Measurements from ENCODE around the gene AK5. TPM values are rescaled to one million over a fixed set of nuclear protein-coding genes. Genes with fewer than 3 reads are reported as not detected.
A peak's percentile ranks its signal among the peaks of the same experiment; 100 is the strongest.

Gene AK5, protein sequence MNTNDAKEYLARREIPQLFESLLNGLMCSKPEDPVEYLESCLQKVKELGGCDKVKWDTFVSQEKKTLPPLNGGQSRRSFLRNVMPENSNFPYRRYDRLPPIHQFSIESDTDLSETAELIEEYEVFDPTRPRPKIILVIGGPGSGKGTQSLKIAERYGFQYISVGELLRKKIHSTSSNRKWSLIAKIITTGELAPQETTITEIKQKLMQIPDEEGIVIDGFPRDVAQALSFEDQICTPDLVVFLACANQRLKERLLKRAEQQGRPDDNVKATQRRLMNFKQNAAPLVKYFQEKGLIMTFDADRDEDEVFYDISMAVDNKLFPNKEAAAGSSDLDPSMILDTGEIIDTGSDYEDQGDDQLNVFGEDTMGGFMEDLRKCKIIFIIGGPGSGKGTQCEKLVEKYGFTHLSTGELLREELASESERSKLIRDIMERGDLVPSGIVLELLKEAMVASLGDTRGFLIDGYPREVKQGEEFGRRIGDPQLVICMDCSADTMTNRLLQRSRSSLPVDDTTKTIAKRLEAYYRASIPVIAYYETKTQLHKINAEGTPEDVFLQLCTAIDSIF
- total RNA-seq (0.71 TPM), polyA plus RNA-seq (2.0 TPM)
- long read RNA-seq, donor 1 = 0 reads
- long read RNA-seq, donor 2 = 0 reads
- long read RNA-seq, donor 3 = 0 reads
- long read RNA-seq, donor 4 = 0 reads
- long read RNA-seq, donor 5, partial matches to known transcripts = 0 of 1 reads
- long read RNA-seq, donor 5, other reads (novel, unspliced or antisense) = 0 of 1 reads
- long read RNA-seq, donor 6 = 0 reads
- long read RNA-seq, donor 7, partial matches to known transcripts = 0 of 1 reads
- long read RNA-seq, donor 7, other reads (novel, unspliced or antisense) = 0 of 1 reads
- long read RNA-seq, donor 8, partial matches to known transcripts = 0 of 1 reads
- long read RNA-seq, donor 8, other reads (novel, unspliced or antisense) = 0 of 1 reads
- long read RNA-seq, donor 9 = 0 reads
- long read RNA-seq, donor 10 = 0 reads

GRCh38 chr1:77281491-77282186 lies at the start of gene AK5:
Gene AK5, plus strand, starts transcription at chr1:77282019. Its CDS starts 295 bp downstream, at chr1:77282314.
- Histone ChIP-seq H3K9me3 (ENCODE audit: control insufficient read depth in 2 of 2, insufficient read depth in 1 of 2, low read length in 1 of 2) (peaks cover 0 to 5% of the 10 kb centered on the region in 2 donors), H3K27ac (ENCODE audit: low read depth in 1 of 2, low read length in 1 of 2) (no peak within 1 kb of the TSS), H3K4me1 (ENCODE audit: control insufficient read depth in 2 of 2, insufficient read depth in 2 of 2, low read length in 2 of 2) (peaks cover 8 to 15% of the 10 kb centered on the region in 2 donors), H3K36me3 (ENCODE audit: control insufficient read depth in 2 of 2, insufficient read depth in 2 of 2, low read length in 1 of 2) (no peaks in the 10 kb centered on the region), H3K27me3 (ENCODE audit: control insufficient read depth in 2 of 2, insufficient read depth in 1 of 2, low read length in 1 of 2) (peaks cover 31 to 45% of the 10 kb centered on the region in 2 donors), H3K4me3 (ENCODE audit: low read length in 2 of 2) (peak within 1 kb of the TSS; percentile 11 to 49)
- DNase-seq (ENCODE audit: low read depth in 6 of 9, low spot score in 9 of 9) = peak in 2 of 9 donors; percentile 11 to 28
- WGBS = 5% methylated on average over 71 of the region's 71 CpGs

GRCh38 chr1:77232829-77233228 lies 49.0 kb upstream of the AK5 start:
- 98% methylated on average over 1 of the region's 1 CpG for WGBS
- DNase-seq (ENCODE audit: low read depth in 6 of 9, low spot score in 9 of 9) = no peak
- Histone ChIP-seq H3K27ac (ENCODE audit: low read depth in 1 of 2, low read length in 1 of 2) (no peak overlapping the region), H3K36me3 (ENCODE audit: control insufficient read depth in 2 of 2, insufficient read depth in 2 of 2, low read length in 1 of 2) (no peaks in the 10 kb centered on the region), H3K4me3 (ENCODE audit: low read length in 2 of 2) (no peak overlapping the region), H3K4me1 (ENCODE audit: control insufficient read depth in 2 of 2, insufficient read depth in 2 of 2, low read length in 2 of 2) (no peaks in the 10 kb centered on the region), H3K27me3 (ENCODE audit: control insufficient read depth in 2 of 2, insufficient read depth in 1 of 2, low read length in 1 of 2) (no peaks in the 10 kb centered on the region), H3K9me3 (ENCODE audit: control insufficient read depth in 2 of 2, insufficient read depth in 1 of 2, low read length in 1 of 2) (no peaks in the 10 kb centered on the region)

- H3K9me3 ChIP-seq (ENCODE audit: control insufficient read depth in 2 of 2, insufficient read depth in 1 of 2, low read length in 1 of 2) = no peaks in the 10 kb centered on the region
- H3K4me1 ChIP-seq (ENCODE audit: control insufficient read depth in 2 of 2, insufficient read depth in 2 of 2, low read length in 2 of 2) = no peaks in the 10 kb centered on the region
- H3K36me3 ChIP-seq (ENCODE audit: control insufficient read depth in 2 of 2, insufficient read depth in 2 of 2, low read length in 1 of 2) = no peaks in the 10 kb centered on the region
- H3K27ac ChIP-seq (ENCODE audit: low read depth in 1 of 2, low read length in 1 of 2) = no peak overlapping the region
- H3K4me3 ChIP-seq (ENCODE audit: low read length in 2 of 2) = no peak overlapping the region
- no peaks in the 10 kb centered on the region for H3K27me3 ChIP-seq (ENCODE audit: control insufficient read depth in 2 of 2, insufficient read depth in 1 of 2, low read length in 1 of 2)
- no peak for DNase-seq (ENCODE audit: low read depth in 6 of 9, low spot score in 9 of 9)
- 99% methylated on average over 1 of the region's 1 CpG for WGBS
Measured at GRCh38 chr1:77234096-77234495, 47.7 kb upstream of the AK5 start.

DNA sequence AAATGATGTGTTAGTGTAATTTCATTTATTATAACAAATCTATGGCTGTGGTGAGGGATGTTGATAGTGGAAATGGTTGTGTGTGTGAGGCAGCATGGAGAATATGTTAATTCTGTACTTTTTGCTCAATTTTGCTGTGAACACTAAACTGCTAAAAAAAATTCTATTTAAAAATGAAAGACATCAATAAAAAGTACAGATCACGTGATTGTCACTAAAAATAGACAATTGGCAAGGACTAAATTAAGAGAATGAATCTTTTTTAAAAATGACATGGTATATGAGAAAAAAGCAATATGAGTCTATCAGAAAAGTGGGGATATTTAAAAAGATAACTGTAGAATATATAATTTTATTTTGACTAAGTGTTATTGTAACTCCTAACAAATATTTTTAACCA lies 46.9 kb upstream of the AK5 start:
- Histone ChIP-seq H3K27ac (ENCODE audit: low read depth in 1 of 2, low read length in 1 of 2) (no peak overlapping the region), H3K9me3 (ENCODE audit: control insufficient read depth in 2 of 2, insufficient read depth in 1 of 2, low read length in 1 of 2) (no peaks in the 10 kb centered on the region), H3K4me3 (ENCODE audit: low read length in 2 of 2) (no peak overlapping the region), H3K36me3 (ENCODE audit: control insufficient read depth in 2 of 2, insufficient read depth in 2 of 2, low read length in 1 of 2) (no peaks in the 10 kb centered on the region), H3K4me1 (ENCODE audit: control insufficient read depth in 2 of 2, insufficient read depth in 2 of 2, low read length in 2 of 2) (no peaks in the 10 kb centered on the region), H3K27me3 (ENCODE audit: control insufficient read depth in 2 of 2, insufficient read depth in 1 of 2, low read length in 1 of 2) (no peaks in the 10 kb centered on the region)
- no peak for DNase-seq (ENCODE audit: low read depth in 6 of 9, low spot score in 9 of 9)
- WGBS = 90% methylated on average over 1 of the region's 1 CpG

GRCh38 chr1:77238462-77238861 lies 43.4 kb upstream of the AK5 start:
- Histone ChIP-seq H3K27ac (ENCODE audit: low read depth in 1 of 2, low read length in 1 of 2) (no peak overlapping the region), H3K9me3 (ENCODE audit: control insufficient read depth in 2 of 2, insufficient read depth in 1 of 2, low read length in 1 of 2) (peaks cover 0 to 3% of the 10 kb centered on the region in 2 donors), H3K4me3 (ENCODE audit: low read length in 2 of 2) (no peak overlapping the region), H3K36me3 (ENCODE audit: control insufficient read depth in 2 of 2, insufficient read depth in 2 of 2, low read length in 1 of 2) (no peaks in the 10 kb centered on the region), H3K4me1 (ENCODE audit: control insufficient read depth in 2 of 2, insufficient read depth in 2 of 2, low read length in 2 of 2) (no peaks in the 10 kb centered on the region), H3K27me3 (ENCODE audit: control insufficient read depth in 2 of 2, insufficient read depth in 1 of 2, low read length in 1 of 2) (no peaks in the 10 kb centered on the region)
- WGBS = 89% methylated on average over 1 of the region's 1 CpG
- DNase-seq (ENCODE audit: low read depth in 6 of 9, low spot score in 9 of 9) = no peak

GRCh38 chr1:77239311-77239710 lies 42.5 kb upstream of the AK5 start:
- DNase-seq (ENCODE audit: low read depth in 6 of 9, low spot score in 9 of 9) = no peak
- Histone ChIP-seq H3K4me1 (ENCODE audit: control insufficient read depth in 2 of 2, insufficient read depth in 2 of 2, low read length in 2 of 2) (no peaks in the 10 kb centered on the region), H3K4me3 (ENCODE audit: low read length in 2 of 2) (no peak overlapping the region), H3K27me3 (ENCODE audit: control insufficient read depth in 2 of 2, insufficient read depth in 1 of 2, low read length in 1 of 2) (no peaks in the 10 kb centered on the region), H3K9me3 (ENCODE audit: control insufficient read depth in 2 of 2, insufficient read depth in 1 of 2, low read length in 1 of 2) (peaks cover 0 to 3% of the 10 kb centered on the region in 2 donors), H3K27ac (ENCODE audit: low read depth in 1 of 2, low read length in 1 of 2) (no peak overlapping the region), H3K36me3 (ENCODE audit: control insufficient read depth in 2 of 2, insufficient read depth in 2 of 2, low read length in 1 of 2) (no peaks in the 10 kb centered on the region)
- 92% methylated on average over 3 of the region's 3 CpGs for WGBS

DNA sequence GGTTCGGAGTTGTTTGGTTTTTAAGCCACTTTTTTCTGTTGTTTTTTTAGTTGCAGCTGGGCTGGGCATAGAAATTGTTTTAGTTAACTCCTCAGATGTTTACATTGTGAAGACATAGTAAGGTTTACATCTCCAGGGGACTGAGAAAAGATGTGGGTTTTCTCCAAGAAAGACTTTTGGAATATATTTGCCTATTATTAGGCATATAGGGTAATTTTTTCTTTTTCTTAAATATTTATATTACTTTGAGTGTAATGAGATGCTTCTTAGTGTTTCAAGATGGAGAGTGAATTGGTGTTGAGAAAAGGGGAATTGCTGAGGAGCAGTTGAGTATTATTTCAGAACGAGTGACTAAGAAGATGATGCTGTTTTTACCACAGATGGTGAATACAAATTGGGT lies 36.0 kb upstream of the AK5 start:
- Histone ChIP-seq H3K36me3 (ENCODE audit: control insufficient read depth in 2 of 2, insufficient read depth in 2 of 2, low read length in 1 of 2) (no peaks in the 10 kb centered on the region), H3K27me3 (ENCODE audit: control insufficient read depth in 2 of 2, insufficient read depth in 1 of 2, low read length in 1 of 2) (no peaks in the 10 kb centered on the region), H3K4me1 (ENCODE audit: control insufficient read depth in 2 of 2, insufficient read depth in 2 of 2, low read length in 2 of 2) (no peaks in the 10 kb centered on the region), H3K9me3 (ENCODE audit: control insufficient read depth in 2 of 2, insufficient read depth in 1 of 2, low read length in 1 of 2) (peaks cover 0 to 3% of the 10 kb centered on the region in 2 donors), H3K27ac (ENCODE audit: low read depth in 1 of 2, low read length in 1 of 2) (no peak overlapping the region), H3K4me3 (ENCODE audit: low read length in 2 of 2) (no peak overlapping the region)
- 97% methylated on average over 2 of the region's 2 CpGs for WGBS
- DNase-seq (ENCODE audit: low read depth in 6 of 9, low spot score in 9 of 9) = no peak

DNA sequence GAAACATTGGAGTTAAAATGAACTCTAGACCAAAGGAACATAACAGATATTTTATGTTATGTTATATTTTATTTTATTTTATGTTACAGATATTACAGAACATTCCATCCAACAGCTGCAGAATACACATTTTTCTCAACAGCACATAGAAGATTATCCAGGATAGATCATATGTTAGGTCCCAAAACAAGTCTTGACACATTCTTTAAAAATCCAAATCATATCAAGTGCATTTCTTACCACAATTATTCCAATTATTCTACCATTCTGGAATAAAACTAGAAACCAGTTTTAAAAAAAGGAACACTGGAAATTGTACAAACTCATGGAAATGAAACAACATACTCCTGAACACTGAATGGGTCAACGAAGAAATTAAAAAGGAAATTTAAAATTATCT lies 31.7 kb upstream of the AK5 start:
- no peak for DNase-seq (ENCODE audit: low read depth in 6 of 9, low spot score in 9 of 9)

More for the DNA sequence above, 31.7 kb upstream of the AK5 start:
- whole genome bisulfite sequencing = 97% methylated on average over 1 of the region's 1 CpG
- Histone ChIP-seq H3K4me1 (ENCODE audit: control insufficient read depth in 2 of 2, insufficient read depth in 2 of 2, low read length in 2 of 2) (no peaks in the 10 kb centered on the region), H3K27me3 (ENCODE audit: control insufficient read depth in 2 of 2, insufficient read depth in 1 of 2, low read length in 1 of 2) (no peaks in the 10 kb centered on the region), H3K36me3 (ENCODE audit: control insufficient read depth in 2 of 2, insufficient read depth in 2 of 2, low read length in 1 of 2) (no peaks in the 10 kb centered on the region), H3K9me3 (ENCODE audit: control insufficient read depth in 2 of 2, insufficient read depth in 1 of 2, low read length in 1 of 2) (peaks cover 0 to 1% of the 10 kb centered on the region in 2 donors), H3K27ac (ENCODE audit: low read depth in 1 of 2, low read length in 1 of 2) (no peak overlapping the region), H3K4me3 (ENCODE audit: low read length in 2 of 2) (no peak overlapping the region)
